Pancreas (tissue), 10 donors: ENCODE data around the gene OGG1. TPM values are rescaled to one million over a fixed set of nuclear protein-coding genes. Genes with fewer than 3 reads are reported as not detected.
A peak's percentile ranks its signal among the peaks of the same experiment; 100 is the strongest.

ENCODE experiments used
- ATAC-seq, 4 donors: fragments of 200-7000 bp; cut with Tn5 transposase; one replicate each; pipeline versions ENCODE4 v1.8.0 to v1.9.1; 2020; ENCODE audit warnings: mild to moderate bottlenecking in 4 of 4, moderate library complexity in 4 of 4
- DNase-seq, 6 donors: peaks; one replicate each; pipeline ENCODE4 v3.0.0-alpha.2; 2020
- FAIRE-seq: peaks from 2 replicates; lab custom pipeline; 2012; peaks lifted over from hg19 to GRCh38; lab: Jason Lieb, UNC
- H3K27ac ChIP-seq, 4 donors: fragments of 200-600 bp; sonication (generic); 1 replicate in 3 of 4; 2 replicates in 1 of 4; pipeline versions ENCODE4 v1.5.0 to v1.8.0; 2020
- H3K27me3 ChIP-seq, 4 donors: fragments of 200-600 bp; one replicate each; pipeline ENCODE4 v1.8.0; 2021
- H3K36me3 ChIP-seq, 3 donors: fragments of 200-600 bp; sonication (generic) in 1 of 3; one replicate each; pipeline versions ENCODE4 v1.5.0 to v1.8.0; 2020 to 2021
- H3K4me1 ChIP-seq, 3 donors: fragments of 200-600 bp; one replicate each; pipeline ENCODE4 v1.8.0; 2021
- H3K4me3 ChIP-seq, 4 donors: fragments of 200-600 bp; sonication (generic) in 2 of 4; one replicate each; pipeline versions ENCODE4 v1.5.0 to v1.8.0; 2020 to 2021
- H3K9me3 ChIP-seq, 4 donors: fragments of 200-600 bp; one replicate each; pipeline ENCODE4 v1.8.0; 2021
- CTCF ChIP-seq, 4 donors: fragments of 200-600 bp; sonication (generic) in 3 of 4; IDR thresholded peaks; one replicate each; pipeline versions ENCODE4 v1.5.0 to v1.8.0; 2021; ENCODE audit warnings: antibody characterized with exemption in 4 of 4
- WGBS, 2 donors: extraction: QIAGEN DNeasy Blood & Tissue Kit; methylation state at CpG; one replicate each; pipeline ENCODE4 v1.1.7; 2013; 5-methylcytosine and 5-hydroxymethylcytosine counted together
- intact Hi-C, 3 donors: fragments of 100-400 bp; cut with DNase I; formaldehyde crosslinking; loops; one replicate each; pipeline versions ENCODE4 v1.11.1 to v1.14.2; 2022
- polyA plus RNA-seq, 2 donors: library from polyadenylated mRNA; stranded (reverse); fragments of 200-250 nt; gene quantifications; one replicate each; pipeline ENCODE4 v1.2.3, GENCODE V29; 2013
- total RNA-seq, 6 donors: library from RNA; stranded (reverse); fragmentation: NEBNext Ultra II Directional in 4 of 6; extraction: Animal tissue kit (Norgen Biotek cat#: 25700) in 4 of 6; gene quantifications; one replicate each; pipeline versions ENCODE4 v1.2.1 to v1.2.4, GENCODE V29; 2021 to 2023
- donor health status: healthy with polysubstance abuse.
- donor health status: DM: no; HTN: no; CAD: no; lungs with moderate emphysema.
- donor health status: DM: no; HTN: no; CAD: no.
- donor health status: control.
- donor health status: control.
- donor health status: Bipolar disorder and iron deficiency.
- donor health status: DM: yes; HTN: yes; CAD: no.
- donor health status: DM: no; HTN: no; CAD: no.
- donor health status: DM: no; HTN: no; CAD: no.
- donor health status: DM: yes; HTN: yes; CAD: no.

Gene OGG1
- total and polyA plus RNA-seq, 8 donors, result 5.9 to 13.9 (median 9.1) TPM

DNA sequence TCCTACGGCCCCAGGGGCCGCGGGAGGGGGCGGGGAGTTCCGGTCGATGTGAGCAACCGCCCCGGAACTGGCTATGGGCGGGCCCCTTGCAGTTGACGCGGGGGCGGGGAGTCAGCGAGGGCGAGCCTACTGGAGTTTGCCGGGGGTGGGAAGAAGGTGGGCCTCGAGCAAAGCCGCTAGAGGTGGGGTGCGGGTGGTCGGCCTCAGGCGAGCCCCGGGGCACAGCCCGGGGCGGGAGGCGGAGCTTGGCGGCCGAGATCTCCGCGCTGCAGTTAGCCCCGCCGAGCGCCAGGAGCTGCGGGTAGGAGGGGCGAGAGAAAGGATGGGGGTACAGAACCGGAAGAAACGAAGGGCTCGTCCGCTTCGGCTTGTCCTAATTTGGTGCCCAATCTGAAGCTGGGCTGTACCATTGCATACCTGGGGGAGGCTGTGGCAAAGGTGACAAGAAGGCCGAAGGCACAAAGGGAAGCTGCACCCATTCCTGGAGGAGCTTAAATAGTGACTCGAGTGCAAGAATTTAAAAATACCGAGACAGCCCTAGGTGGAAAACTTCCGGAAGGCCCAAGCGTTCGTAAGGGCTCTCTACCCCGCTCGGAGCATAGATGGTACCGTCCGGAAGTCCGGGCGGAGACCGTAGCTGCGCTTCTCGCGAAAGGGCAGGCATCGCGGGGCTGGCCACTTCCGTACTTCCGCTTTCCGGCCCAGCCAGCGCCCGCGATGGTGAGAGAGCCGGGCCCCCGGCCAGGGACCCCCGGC is 42.8 kb downstream of the OGG1 start, which contains the start of the genes ARPC4 and TADA3:
Gene ARPC4, plus strand, starts transcription at position 678 of the 756 bp plus-strand sequence. Its CDS starts 40 bp downstream, at position 718.
Gene TADA3, minus strand, starts transcription at position 69 of the 756 bp plus-strand sequence. CDS start 1,007 bp downstream, outside the sequence.
- Histone ChIP-seq H3K4me1 (peaks cover 0 to 13% (median 3%) of the 10 kb centered on the region in 3 donors), H3K27ac (peak within 1 kb of the TSS; percentile 84 to 90 (median 88)), H3K9me3 (no peaks in the 10 kb centered on the region), H3K4me3 (peak within 1 kb of the TSS; percentile 78 to 94 (median 86)), H3K36me3 (peaks cover 0 to 4% (median 0%) of the 10 kb centered on the region in 3 donors), H3K27me3 (no peaks in the 10 kb centered on the region)
- intact Hi-C loops, result no loop called here
- TF ChIP-seq CTCF (IDR thresholded peaks at IDR 0.05), result no peak
- FAIRE-seq (no peak), ATAC-seq (peak; percentile 93 to 98 (median 95)), DNase-seq (peak; percentile 85 to 94 (median 89))
- 0 to 1% methylated on average over 64 to 65 of the region's 65 CpGs for WGBS, 2 donors

GRCh38 chr3:9793161-9793781 is 43.5 kb downstream of the OGG1 start:
- Histone ChIP-seq H3K4me3 (peak overlapping the region; percentile 78 to 94 (median 86)), H3K4me1 (peaks cover 0 to 13% (median 3%) of the 10 kb centered on the region in 3 donors), H3K27ac (peak overlapping the region; percentile 84 to 90 (median 88)), H3K27me3 (no peaks in the 10 kb centered on the region), H3K36me3 (peaks cover 0 to 10% (median 0%) of the 10 kb centered on the region in 3 donors), H3K9me3 (no peaks in the 10 kb centered on the region)
- FAIRE-seq (no peak), ATAC-seq (peak in 3 of 4 donors; percentile 1 to 15 (median 14)), DNase-seq (no peak)
- 0 to 1% methylated on average over 21 to 23 of the region's 23 CpGs for whole genome bisulfite sequencing, 2 donors
- intact Hi-C loops, result no loop called here
- TF ChIP-seq CTCF (IDR thresholded peaks at IDR 0.05), result no peak

GRCh38 chr3:9794400-9794799 is 44.6 kb downstream of the OGG1 start:
- intact Hi-C loops, result no loop called here
- Histone ChIP-seq H3K4me1 (peaks cover 0 to 13% (median 3%) of the 10 kb centered on the region in 3 donors), H3K4me3 (no peak overlapping the region), H3K27ac (no peak overlapping the region), H3K9me3 (no peaks in the 10 kb centered on the region), H3K36me3 (peaks cover 3 to 21% (median 6%) of the 10 kb centered on the region in 3 donors), H3K27me3 (no peaks in the 10 kb centered on the region)
- FAIRE-seq (no peak), ATAC-seq (no peak), DNase-seq (no peak)
- no peak for TF ChIP-seq CTCF (IDR thresholded peaks at IDR 0.05)
- 93 to 94% methylated on average over 11 of the region's 11 CpGs for WGBS, 2 donors

DNA sequence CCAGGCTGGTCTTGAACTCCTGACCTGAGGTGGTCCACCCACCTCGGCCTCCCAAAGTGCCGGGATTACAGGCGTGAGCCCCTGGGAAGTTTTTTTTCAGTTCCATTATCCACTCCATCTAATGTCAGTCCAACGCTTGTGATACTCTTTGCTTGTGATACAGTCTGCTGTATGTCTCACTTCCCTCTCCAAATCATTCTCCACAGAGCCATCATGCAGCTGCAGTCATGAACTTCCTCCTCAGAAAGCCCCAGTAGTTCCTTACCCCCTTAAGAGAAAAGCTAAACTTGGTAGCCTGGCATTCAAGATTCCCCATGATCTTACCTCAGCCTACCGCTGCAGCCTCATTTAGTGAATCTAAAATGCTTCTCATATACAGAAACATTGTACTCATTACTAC is 45.5 kb downstream of the OGG1 start:
- Histone ChIP-seq H3K4me3 (no peak overlapping the region), H3K9me3 (no peaks in the 10 kb centered on the region), H3K36me3 (peaks cover 3 to 29% (median 14%) of the 10 kb centered on the region in 3 donors), H3K27ac (no peak overlapping the region), H3K4me1 (peaks cover 0 to 13% (median 3%) of the 10 kb centered on the region in 3 donors), H3K27me3 (no peaks in the 10 kb centered on the region)
- FAIRE-seq, result no peak
- intact Hi-C loops, result no loop called here
- no peak for TF ChIP-seq CTCF (IDR thresholded peaks at IDR 0.05)
- WGBS, 2 donors, result 87 to 91% methylated on average over 5 of the region's 5 CpGs
- ATAC-seq, result no peak
- no peak for DNase-seq
